ENCODE data around the gene WAC. TPM values are rescaled to one million over a fixed set of nuclear protein-coding genes. Genes with fewer than 3 reads are reported as not detected.

The WAC gene
- total RNA-seq, 1 donor from 2014 or later, result 97.7 TPM

GRCh38 chr10:28538595-28538994 lies 5.7 kb downstream of the WAC start:
- Mint-ChIP-seq H3K9me3 (ENCODE audit: low read depth) (no peaks in the 10 kb centered on the region), H3K36me3 (ENCODE audit: low read depth) (peaks cover 29% of the 10 kb centered on the region), H3K4me3 (ENCODE audit: unreplicated experiment) (no peak overlapping the region), H3K27ac (ENCODE audit: unreplicated experiment) (no peak overlapping the region), H3K27me3 (ENCODE audit: low read depth) (no peaks in the 10 kb centered on the region), H3K4me1 (ENCODE audit: low read depth) (peaks cover 46% of the 10 kb centered on the region)
- DNase-seq (ENCODE audit: low spot score), result no peak
- TF ChIP-seq, protein P1, sequence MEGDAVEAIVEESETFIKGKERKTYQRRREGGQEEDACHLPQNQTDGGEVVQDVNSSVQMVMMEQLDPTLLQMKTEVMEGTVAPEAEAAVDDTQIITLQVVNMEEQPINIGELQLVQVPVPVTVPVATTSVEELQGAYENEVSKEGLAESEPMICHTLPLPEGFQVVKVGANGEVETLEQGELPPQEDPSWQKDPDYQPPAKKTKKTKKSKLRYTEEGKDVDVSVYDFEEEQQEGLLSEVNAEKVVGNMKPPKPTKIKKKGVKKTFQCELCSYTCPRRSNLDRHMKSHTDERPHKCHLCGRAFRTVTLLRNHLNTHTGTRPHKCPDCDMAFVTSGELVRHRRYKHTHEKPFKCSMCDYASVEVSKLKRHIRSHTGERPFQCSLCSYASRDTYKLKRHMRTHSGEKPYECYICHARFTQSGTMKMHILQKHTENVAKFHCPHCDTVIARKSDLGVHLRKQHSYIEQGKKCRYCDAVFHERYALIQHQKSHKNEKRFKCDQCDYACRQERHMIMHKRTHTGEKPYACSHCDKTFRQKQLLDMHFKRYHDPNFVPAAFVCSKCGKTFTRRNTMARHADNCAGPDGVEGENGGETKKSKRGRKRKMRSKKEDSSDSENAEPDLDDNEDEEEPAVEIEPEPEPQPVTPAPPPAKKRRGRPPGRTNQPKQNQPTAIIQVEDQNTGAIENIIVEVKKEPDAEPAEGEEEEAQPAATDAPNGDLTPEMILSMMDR (IDR thresholded peaks at IDR 0.05), result no peak

- no peaks in the 10 kb centered on the region for H3K9me3 Mint-ChIP-seq (ENCODE audit: low read depth)
- no peak overlapping the region for H3K4me3 Mint-ChIP-seq (ENCODE audit: unreplicated experiment)
- no peak for DNase-seq (ENCODE audit: low spot score)
- no peak overlapping the region for H3K27ac Mint-ChIP-seq (ENCODE audit: unreplicated experiment)
- no peaks in the 10 kb centered on the region for H3K27me3 Mint-ChIP-seq (ENCODE audit: low read depth)
- TF ChIP-seq, protein P1 (IDR thresholded peaks at IDR 0.05), result no peak
- H3K36me3 Mint-ChIP-seq (ENCODE audit: low read depth), result peaks cover 26% of the 10 kb centered on the region
- peaks cover 38% of the 10 kb centered on the region for H3K4me1 Mint-ChIP-seq (ENCODE audit: low read depth)
Observed at GRCh38 chr10:28540145-28540544, 7.2 kb downstream of the WAC start.

- Mint-ChIP-seq H3K9me3 (ENCODE audit: low read depth) (no peaks in the 10 kb centered on the region), H3K4me1 (ENCODE audit: low read depth) (peaks cover 29% of the 10 kb centered on the region)
- TF ChIP-seq, protein P1 (IDR thresholded peaks at IDR 0.05), result peak; percentile 41
Observed at GRCh38 chr10:28541717-28542365, 8.9 kb downstream of the WAC start.

DNA sequence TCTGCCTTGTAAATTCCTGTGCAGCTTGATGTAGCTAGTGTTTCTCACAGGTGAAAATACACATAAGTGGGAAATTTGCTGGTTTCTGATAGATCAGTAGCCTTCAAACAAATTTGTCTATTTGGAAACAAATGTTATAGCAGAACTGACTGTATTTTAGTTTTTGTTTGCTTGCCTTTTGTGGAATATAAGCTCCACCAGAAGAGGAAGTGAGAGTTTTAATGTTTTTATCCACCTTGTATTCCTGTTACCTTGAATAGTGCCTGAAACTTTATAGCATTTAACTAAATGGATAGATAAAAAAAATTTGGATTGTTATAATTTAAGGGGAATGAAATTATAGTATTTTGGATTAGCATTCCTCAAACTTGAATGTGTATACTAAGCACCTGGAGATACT lies 9.8 kb downstream of the WAC start:
- no peak overlapping the region for H3K4me3 Mint-ChIP-seq (ENCODE audit: unreplicated experiment)
- H3K9me3 Mint-ChIP-seq (ENCODE audit: low read depth), result no peaks in the 10 kb centered on the region
- H3K27me3 Mint-ChIP-seq (ENCODE audit: low read depth), result no peaks in the 10 kb centered on the region
- TF ChIP-seq, protein P1 (IDR thresholded peaks at IDR 0.05), result no peak
- H3K27ac Mint-ChIP-seq (ENCODE audit: unreplicated experiment), result no peak overlapping the region
- no peak for DNase-seq (ENCODE audit: low spot score)
- H3K36me3 Mint-ChIP-seq (ENCODE audit: low read depth), result peaks cover 11% of the 10 kb centered on the region
- peaks cover 26% of the 10 kb centered on the region for H3K4me1 Mint-ChIP-seq (ENCODE audit: low read depth)

More at GRCh38 chr10:28541717-28542365, 8.9 kb downstream of the WAC start:
- peak overlapping the region; percentile 9 for H3K27ac Mint-ChIP-seq (ENCODE audit: unreplicated experiment)
- no peak overlapping the region for H3K4me3 Mint-ChIP-seq (ENCODE audit: unreplicated experiment)
- no peaks in the 10 kb centered on the region for H3K27me3 Mint-ChIP-seq (ENCODE audit: low read depth)
- no peak for DNase-seq (ENCODE audit: low spot score)
- peaks cover 16% of the 10 kb centered on the region for H3K36me3 Mint-ChIP-seq (ENCODE audit: low read depth)

DNA sequence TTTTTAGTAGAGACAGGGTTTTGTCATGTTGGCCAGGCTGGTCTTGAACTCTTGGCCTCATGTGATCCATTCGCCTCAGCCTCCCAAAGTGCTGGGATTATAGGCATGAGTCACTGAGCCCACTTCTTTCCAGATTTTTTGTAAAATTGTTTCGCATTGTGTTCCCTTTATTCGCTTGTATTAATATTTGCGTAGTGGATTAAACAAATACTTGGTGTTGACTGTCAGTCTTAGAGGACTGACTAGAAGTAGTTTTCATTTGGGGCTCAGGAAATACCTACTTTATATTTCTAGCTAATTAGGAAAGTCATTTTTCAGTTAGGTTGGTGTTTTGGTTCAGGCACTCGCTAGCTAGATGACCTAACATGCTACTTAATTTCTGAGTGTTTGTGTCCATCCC lies 11.1 kb downstream of the WAC start:
- Mint-ChIP-seq H3K4me3 (ENCODE audit: unreplicated experiment) (no peak overlapping the region), H3K36me3 (ENCODE audit: low read depth) (peaks cover 9% of the 10 kb centered on the region)
- TF ChIP-seq, protein P1 (IDR thresholded peaks at IDR 0.05), result no peak

More for the DNA sequence above, 11.1 kb downstream of the WAC start:
- H3K27ac Mint-ChIP-seq (ENCODE audit: unreplicated experiment), result no peak overlapping the region
- H3K27me3 Mint-ChIP-seq (ENCODE audit: low read depth), result no peaks in the 10 kb centered on the region
- no peak for DNase-seq (ENCODE audit: low spot score)
- H3K4me1 Mint-ChIP-seq (ENCODE audit: low read depth), result peaks cover 29% of the 10 kb centered on the region
- H3K9me3 Mint-ChIP-seq (ENCODE audit: low read depth), result no peaks in the 10 kb centered on the region

Measured in chondrocyte (in vitro differentiated cells).